ENCODE data around the gene RNF150. TPM values are rescaled to one million over a fixed set of nuclear protein-coding genes. Genes with fewer than 3 reads are reported as not detected.

Gene RNF150
- total RNA-seq, 1 donor from 2014 or later, result 14.8 TPM

DNA sequence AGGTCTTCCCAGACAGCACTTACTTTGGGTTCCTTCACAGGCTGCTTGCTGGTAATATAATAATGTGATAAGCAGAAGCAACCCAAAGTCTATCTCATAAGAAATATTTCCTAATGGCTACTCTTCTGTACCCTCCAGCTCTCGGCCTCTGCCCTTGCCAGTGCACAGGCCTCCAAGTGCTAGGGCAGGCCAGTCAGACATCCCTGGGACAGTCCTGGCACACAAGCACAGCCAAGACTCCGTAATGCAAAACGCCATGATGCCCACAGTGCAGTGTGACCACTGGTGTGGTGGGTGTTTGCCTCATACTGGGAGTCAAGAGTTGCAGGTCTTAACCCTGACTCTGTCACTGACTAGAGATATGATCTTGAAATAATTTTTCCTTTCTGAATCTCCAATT, 35.1 kb downstream of the RNF150 start:
- no peak overlapping the region for H3K4me3 Mint-ChIP-seq (ENCODE audit: unreplicated experiment)

DNA sequence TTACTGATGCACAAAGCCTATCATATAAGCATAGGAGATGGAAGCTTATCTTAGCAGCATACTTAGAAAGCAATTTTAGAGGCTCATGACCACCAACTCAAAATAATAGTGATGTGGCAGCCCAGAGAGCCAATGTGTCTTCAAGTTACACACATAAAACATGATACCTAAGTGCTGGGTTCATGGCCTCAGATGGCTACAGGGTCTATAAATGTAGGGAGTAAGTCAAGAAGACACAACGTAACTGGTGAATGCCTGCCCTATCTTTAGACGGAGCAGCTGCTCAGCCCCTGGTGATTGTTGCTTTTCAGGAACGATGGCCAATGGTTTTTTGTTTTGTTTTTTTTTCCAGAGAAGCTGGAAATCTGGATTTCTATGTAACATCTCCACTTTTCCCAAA, 42.8 kb downstream of the RNF150 start:
- H3K36me3 Mint-ChIP-seq (ENCODE audit: low read depth), result peaks cover 7% of the 10 kb centered on the region
- no peak for DNase-seq (ENCODE audit: low spot score)
- H3K27ac Mint-ChIP-seq (ENCODE audit: unreplicated experiment), result no peak overlapping the region
- peaks cover 12% of the 10 kb centered on the region for H3K9me3 Mint-ChIP-seq (ENCODE audit: low read depth)
- no peak overlapping the region for H3K4me3 Mint-ChIP-seq (ENCODE audit: unreplicated experiment)
- TF ChIP-seq, protein P1, sequence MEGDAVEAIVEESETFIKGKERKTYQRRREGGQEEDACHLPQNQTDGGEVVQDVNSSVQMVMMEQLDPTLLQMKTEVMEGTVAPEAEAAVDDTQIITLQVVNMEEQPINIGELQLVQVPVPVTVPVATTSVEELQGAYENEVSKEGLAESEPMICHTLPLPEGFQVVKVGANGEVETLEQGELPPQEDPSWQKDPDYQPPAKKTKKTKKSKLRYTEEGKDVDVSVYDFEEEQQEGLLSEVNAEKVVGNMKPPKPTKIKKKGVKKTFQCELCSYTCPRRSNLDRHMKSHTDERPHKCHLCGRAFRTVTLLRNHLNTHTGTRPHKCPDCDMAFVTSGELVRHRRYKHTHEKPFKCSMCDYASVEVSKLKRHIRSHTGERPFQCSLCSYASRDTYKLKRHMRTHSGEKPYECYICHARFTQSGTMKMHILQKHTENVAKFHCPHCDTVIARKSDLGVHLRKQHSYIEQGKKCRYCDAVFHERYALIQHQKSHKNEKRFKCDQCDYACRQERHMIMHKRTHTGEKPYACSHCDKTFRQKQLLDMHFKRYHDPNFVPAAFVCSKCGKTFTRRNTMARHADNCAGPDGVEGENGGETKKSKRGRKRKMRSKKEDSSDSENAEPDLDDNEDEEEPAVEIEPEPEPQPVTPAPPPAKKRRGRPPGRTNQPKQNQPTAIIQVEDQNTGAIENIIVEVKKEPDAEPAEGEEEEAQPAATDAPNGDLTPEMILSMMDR (IDR thresholded peaks at IDR 0.05), result no peak
- no peaks in the 10 kb centered on the region for H3K27me3 Mint-ChIP-seq (ENCODE audit: low read depth)
- peaks cover 4% of the 10 kb centered on the region for H3K4me1 Mint-ChIP-seq (ENCODE audit: low read depth)

More for the DNA sequence above, 35.1 kb downstream of the RNF150 start:
- no peak overlapping the region for H3K27ac Mint-ChIP-seq (ENCODE audit: unreplicated experiment)
- no peak for DNase-seq (ENCODE audit: low spot score)
- H3K36me3 Mint-ChIP-seq (ENCODE audit: low read depth), result peaks cover 5% of the 10 kb centered on the region
- H3K27me3 Mint-ChIP-seq (ENCODE audit: low read depth), result no peaks in the 10 kb centered on the region
- H3K9me3 Mint-ChIP-seq (ENCODE audit: low read depth), result peaks cover 12% of the 10 kb centered on the region
- peaks cover 17% of the 10 kb centered on the region for H3K4me1 Mint-ChIP-seq (ENCODE audit: low read depth)
- TF ChIP-seq, protein P1 (IDR thresholded peaks at IDR 0.05), result no peak

DNA sequence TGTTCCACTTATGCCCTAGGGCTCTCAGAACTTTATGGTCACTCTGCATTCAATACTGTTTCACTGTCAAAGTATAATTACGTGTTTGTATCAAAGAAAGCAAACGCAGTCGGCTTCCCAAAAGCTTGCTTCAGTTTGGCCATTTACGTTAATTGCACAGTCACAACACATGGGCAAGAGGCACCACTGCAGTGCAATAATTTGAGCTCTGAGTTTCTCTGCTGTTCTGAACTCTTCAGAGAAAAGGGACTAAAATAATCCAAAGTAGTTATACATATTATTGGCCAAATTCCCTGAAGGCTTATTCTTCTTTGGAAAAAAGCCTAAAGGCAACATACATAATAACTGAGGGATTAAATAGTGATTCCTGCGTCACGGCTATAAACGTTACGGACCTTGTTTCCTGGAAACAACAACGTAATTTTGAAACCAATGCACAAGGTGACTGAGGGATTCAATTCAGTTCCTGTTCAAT, 51.3 kb downstream of the RNF150 start:
- TF ChIP-seq, protein P1 (IDR thresholded peaks at IDR 0.05), result no peak
- no peaks in the 10 kb centered on the region for H3K27me3 Mint-ChIP-seq (ENCODE audit: low read depth)
- no peaks in the 10 kb centered on the region for H3K9me3 Mint-ChIP-seq (ENCODE audit: low read depth)
- H3K4me3 Mint-ChIP-seq (ENCODE audit: unreplicated experiment), result no peak overlapping the region
- H3K27ac Mint-ChIP-seq (ENCODE audit: unreplicated experiment), result no peak overlapping the region
- no peak for DNase-seq (ENCODE audit: low spot score)
- H3K4me1 Mint-ChIP-seq (ENCODE audit: low read depth), result peaks cover 10% of the 10 kb centered on the region
- no peaks in the 10 kb centered on the region for H3K36me3 Mint-ChIP-seq (ENCODE audit: low read depth)

DNA sequence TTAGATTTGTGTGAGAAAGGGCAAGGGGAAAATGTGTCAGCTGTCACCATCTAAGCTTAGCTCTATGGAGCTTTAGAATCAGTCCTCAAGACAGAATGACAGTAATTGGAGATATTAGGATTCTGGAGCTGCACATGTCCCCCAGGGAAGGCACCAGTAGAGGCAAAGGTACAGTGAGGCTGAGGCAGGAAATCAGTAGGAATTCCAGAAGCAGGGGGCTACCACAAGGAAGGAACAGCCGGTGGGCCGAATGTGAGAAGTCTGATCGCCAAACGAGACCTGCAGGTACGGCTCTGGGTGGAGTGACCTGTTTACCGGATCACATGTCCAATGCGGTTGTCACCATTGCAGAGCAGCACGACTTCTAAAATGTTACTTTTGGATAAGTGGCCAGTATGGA, 52.6 kb downstream of the RNF150 start:
- no peak overlapping the region for H3K27ac Mint-ChIP-seq (ENCODE audit: unreplicated experiment)
- H3K4me1 Mint-ChIP-seq (ENCODE audit: low read depth), result peaks cover 10% of the 10 kb centered on the region
- H3K9me3 Mint-ChIP-seq (ENCODE audit: low read depth), result no peaks in the 10 kb centered on the region
- no peak for DNase-seq (ENCODE audit: low spot score)
- TF ChIP-seq, protein P1 (IDR thresholded peaks at IDR 0.05), result no peak
- H3K27me3 Mint-ChIP-seq (ENCODE audit: low read depth), result no peaks in the 10 kb centered on the region
- H3K4me3 Mint-ChIP-seq (ENCODE audit: unreplicated experiment), result no peak overlapping the region
- H3K36me3 Mint-ChIP-seq (ENCODE audit: low read depth), result no peaks in the 10 kb centered on the region

DNA sequence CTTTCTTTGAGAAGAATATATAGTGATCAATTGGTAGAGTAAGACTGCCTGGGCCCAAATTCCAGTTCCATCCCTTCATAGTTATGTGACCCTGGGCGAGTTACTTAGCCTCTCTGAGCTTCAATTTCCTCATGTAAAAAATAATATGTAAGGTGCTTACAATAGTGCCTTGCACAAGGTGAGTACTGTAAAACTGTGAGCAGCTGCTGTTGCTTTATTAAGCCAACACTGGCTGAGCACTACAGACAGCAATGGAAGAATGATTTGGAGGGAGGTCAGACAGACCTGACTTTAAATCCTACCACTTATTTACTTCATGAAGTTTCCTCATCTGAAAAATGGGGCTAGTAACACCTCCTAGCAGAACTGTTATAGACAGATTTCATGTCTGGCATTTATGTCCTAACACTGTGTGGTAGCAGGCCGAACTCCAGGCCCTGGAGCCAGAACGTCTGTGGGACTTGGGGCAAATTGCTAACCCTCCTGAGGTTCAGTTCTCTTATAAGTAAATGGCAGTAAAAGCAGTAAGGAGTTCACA, 53.8 kb downstream of the RNF150 start:
- Mint-ChIP-seq H3K4me3 (ENCODE audit: unreplicated experiment) (no peak overlapping the region), H3K27me3 (ENCODE audit: low read depth) (no peaks in the 10 kb centered on the region), H3K9me3 (ENCODE audit: low read depth) (no peaks in the 10 kb centered on the region), H3K4me1 (ENCODE audit: low read depth) (peaks cover 13% of the 10 kb centered on the region), H3K36me3 (ENCODE audit: low read depth) (no peaks in the 10 kb centered on the region), H3K27ac (ENCODE audit: unreplicated experiment) (no peak overlapping the region)
- TF ChIP-seq, protein P1 (IDR thresholded peaks at IDR 0.05), result no peak
- DNase-seq (ENCODE audit: low spot score), result no peak
